ENCODE measurements around the gene ROPN1.

Gene ROPN1

DNA sequence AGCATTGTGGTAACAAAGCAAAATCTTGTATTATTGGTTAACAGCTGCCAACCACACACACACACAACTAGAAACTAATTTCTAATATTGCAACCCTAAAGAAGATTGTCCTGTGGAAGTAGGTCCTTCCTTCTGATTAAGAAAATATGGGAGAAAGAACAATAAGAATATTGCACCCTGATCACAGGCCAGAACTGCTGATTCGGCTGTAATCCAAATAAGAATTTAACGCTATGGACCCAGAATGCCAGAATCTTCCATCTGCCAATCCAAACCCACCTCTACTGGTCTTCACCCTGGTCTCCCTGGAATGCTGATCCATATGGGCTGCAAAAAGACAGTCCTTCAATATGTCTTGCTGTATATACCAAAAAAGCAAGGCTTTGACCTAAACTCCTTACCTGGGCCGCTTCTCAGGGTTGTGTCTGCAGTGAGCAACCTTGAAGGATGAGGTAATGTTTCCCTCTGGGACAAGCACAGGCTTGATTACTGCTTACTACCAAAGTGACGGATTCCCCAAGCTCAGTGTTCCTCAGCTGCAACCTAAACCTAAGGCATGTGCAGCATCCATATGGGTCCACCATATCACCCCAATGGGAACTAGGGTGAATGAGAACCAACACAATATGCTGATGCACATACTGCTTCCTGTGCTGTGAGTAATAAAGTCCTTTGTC, 38.9 kb downstream of the ROPN1 start:
- Histone ChIP-seq H3K79me2 (ENCODE audit: insufficient read depth, low read length) (peaks cover 10% of the 10 kb centered on the region), H3K4me2 (ENCODE audit: insufficient read depth, low read length) (no peak overlapping the region), H3K36me3 (ENCODE audit: insufficient read depth, low read length) (peaks cover 73% of the 10 kb centered on the region), H3K27me3 (ENCODE audit: insufficient read depth, low read length, poor library complexity) (no peaks in the 10 kb centered on the region), H3K9ac (ENCODE audit: low read depth, low read length) (no peak overlapping the region), H3K4me3 (ENCODE audit: low read depth in 1 of 2, low read length in 2 of 2) (no peak overlapping the region), H3K27ac (ENCODE audit: low read length) (no peak overlapping the region), H4K20me1 (ENCODE audit: insufficient read depth, low read length) (no peaks in the 10 kb centered on the region), H2AFZ (ENCODE audit: low read depth, low read length) (no peak overlapping the region), H3K4me1 (ENCODE audit: insufficient read depth, low read length) (peaks cover 7% of the 10 kb centered on the region), H3K9me3 (ENCODE audit: insufficient read depth, low read length, severe bottlenecking) (no peaks in the 10 kb centered on the region)
- DNase-seq, result no peak
- TF ChIP-seq EZH2 (IDR thresholded peaks at IDR 0.05; ENCODE audit: borderline replicate concordance, low read depth, low read length, severe bottlenecking), result no peak
- TF ChIP-seq, protein P1, sequence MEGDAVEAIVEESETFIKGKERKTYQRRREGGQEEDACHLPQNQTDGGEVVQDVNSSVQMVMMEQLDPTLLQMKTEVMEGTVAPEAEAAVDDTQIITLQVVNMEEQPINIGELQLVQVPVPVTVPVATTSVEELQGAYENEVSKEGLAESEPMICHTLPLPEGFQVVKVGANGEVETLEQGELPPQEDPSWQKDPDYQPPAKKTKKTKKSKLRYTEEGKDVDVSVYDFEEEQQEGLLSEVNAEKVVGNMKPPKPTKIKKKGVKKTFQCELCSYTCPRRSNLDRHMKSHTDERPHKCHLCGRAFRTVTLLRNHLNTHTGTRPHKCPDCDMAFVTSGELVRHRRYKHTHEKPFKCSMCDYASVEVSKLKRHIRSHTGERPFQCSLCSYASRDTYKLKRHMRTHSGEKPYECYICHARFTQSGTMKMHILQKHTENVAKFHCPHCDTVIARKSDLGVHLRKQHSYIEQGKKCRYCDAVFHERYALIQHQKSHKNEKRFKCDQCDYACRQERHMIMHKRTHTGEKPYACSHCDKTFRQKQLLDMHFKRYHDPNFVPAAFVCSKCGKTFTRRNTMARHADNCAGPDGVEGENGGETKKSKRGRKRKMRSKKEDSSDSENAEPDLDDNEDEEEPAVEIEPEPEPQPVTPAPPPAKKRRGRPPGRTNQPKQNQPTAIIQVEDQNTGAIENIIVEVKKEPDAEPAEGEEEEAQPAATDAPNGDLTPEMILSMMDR (IDR thresholded peaks at IDR 0.05; ENCODE audit: borderline replicate concordance, extremely low read depth, low read length, poor library complexity, severe bottlenecking), result no peak
- no peak for ATAC-seq (ENCODE audit: insufficient read depth, low read depth)

DNA sequence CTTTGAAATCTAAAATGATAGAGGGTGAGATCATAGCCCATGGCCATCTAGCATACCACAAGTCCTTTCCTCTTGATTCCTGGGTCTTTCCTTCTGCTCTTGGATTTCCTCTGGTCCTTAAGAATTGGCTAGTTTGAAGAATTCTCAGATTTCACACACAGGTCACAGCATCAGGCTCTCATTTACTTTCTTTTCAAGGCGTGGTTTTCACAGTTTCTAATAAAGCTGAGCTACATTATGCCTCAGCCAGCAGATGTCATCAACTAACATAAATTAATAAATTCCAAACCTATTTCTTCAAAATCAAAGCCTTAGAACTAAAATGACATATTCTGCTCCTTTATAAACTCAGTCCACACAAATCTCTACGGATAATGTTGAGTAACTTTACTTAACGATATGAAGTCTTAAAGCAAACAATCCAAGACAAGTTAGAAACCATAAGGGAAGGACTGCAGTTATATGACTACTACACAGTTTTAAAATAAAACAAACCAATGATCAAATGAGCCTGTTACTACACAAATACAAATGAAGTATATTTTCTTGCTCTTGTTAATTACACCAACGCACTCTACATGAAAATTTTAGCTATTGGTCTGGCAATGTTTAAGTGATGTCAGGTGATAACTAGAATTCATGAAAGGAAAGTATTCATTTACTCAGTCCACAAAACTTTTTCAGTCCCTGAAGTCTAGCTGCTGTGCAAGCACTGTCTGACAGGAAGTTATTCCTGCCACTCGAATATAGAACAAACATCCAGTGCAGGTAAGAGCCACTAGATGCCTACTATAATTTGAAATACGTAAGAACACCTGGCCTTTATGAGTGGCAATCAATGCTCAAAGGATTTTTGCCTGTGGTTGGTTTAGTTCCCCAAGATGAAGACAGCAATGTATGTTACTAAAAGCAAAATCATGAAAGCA, 40.1 kb downstream of the ROPN1 start:
- H2AFZ ChIP-seq (ENCODE audit: low read depth, low read length), result no peak overlapping the region
- ATAC-seq (ENCODE audit: insufficient read depth, low read depth) (no peak), DNase-seq (no peak)
- H3K27me3 ChIP-seq (ENCODE audit: insufficient read depth, low read length, poor library complexity), result no peaks in the 10 kb centered on the region
- H3K79me2 ChIP-seq (ENCODE audit: insufficient read depth, low read length), result peaks cover 2% of the 10 kb centered on the region; the same call in 1 of the 2 replicates
- H3K4me1 ChIP-seq (ENCODE audit: insufficient read depth, low read length), result no peaks in the 10 kb centered on the region
- H3K4me3 ChIP-seq (ENCODE audit: low read depth in 1 of 2, low read length in 2 of 2), result no peak overlapping the region
- peaks cover 81% of the 10 kb centered on the region for H3K36me3 ChIP-seq (ENCODE audit: insufficient read depth, low read length)
- no peak overlapping the region for H3K9ac ChIP-seq (ENCODE audit: low read depth, low read length)
- no peak overlapping the region for H3K4me2 ChIP-seq (ENCODE audit: insufficient read depth, low read length)
- H4K20me1 ChIP-seq (ENCODE audit: insufficient read depth, low read length), result no peaks in the 10 kb centered on the region
- no peaks in the 10 kb centered on the region for H3K9me3 ChIP-seq (ENCODE audit: insufficient read depth, low read length, severe bottlenecking)
- H3K27ac ChIP-seq (ENCODE audit: low read length), result no peak overlapping the region
- no peak for TF ChIP-seq EZH2 (IDR thresholded peaks at IDR 0.05; ENCODE audit: borderline replicate concordance, low read depth, low read length, severe bottlenecking)

- TF ChIP-seq EZH2 (IDR thresholded peaks at IDR 0.05; ENCODE audit: borderline replicate concordance, low read depth, low read length, severe bottlenecking), result no peak
- TF ChIP-seq, protein P1 (IDR thresholded peaks at IDR 0.05; ENCODE audit: borderline replicate concordance, extremely low read depth, low read length, poor library complexity, severe bottlenecking), result no peak
- no peaks in the 10 kb centered on the region for H4K20me1 ChIP-seq (ENCODE audit: insufficient read depth, low read length)
Observed at GRCh38 chr3:123949641-123950040, 42.3 kb downstream of the ROPN1 start.

GRCh38 chr3:123948449-123948848, 43.5 kb downstream of the ROPN1 start:
- Histone ChIP-seq H3K27me3 (ENCODE audit: insufficient read depth, low read length, poor library complexity) (no peaks in the 10 kb centered on the region), H3K4me3 (ENCODE audit: low read depth in 1 of 2, low read length in 2 of 2) (no peak overlapping the region), H3K4me1 (ENCODE audit: insufficient read depth, low read length) (no peaks in the 10 kb centered on the region), H4K20me1 (ENCODE audit: insufficient read depth, low read length) (no peaks in the 10 kb centered on the region), H3K4me2 (ENCODE audit: insufficient read depth, low read length) (no peak overlapping the region), H3K27ac (ENCODE audit: low read length) (no peak overlapping the region), H2AFZ (ENCODE audit: low read depth, low read length) (no peak overlapping the region), H3K36me3 (ENCODE audit: insufficient read depth, low read length) (peaks cover 84% of the 10 kb centered on the region), H3K79me2 (ENCODE audit: insufficient read depth, low read length) (no peaks in the 10 kb centered on the region), H3K9ac (ENCODE audit: low read depth, low read length) (no peak overlapping the region), H3K9me3 (ENCODE audit: insufficient read depth, low read length, severe bottlenecking) (no peaks in the 10 kb centered on the region)
- ATAC-seq (ENCODE audit: insufficient read depth, low read depth) (no peak), DNase-seq (no peak)
- TF ChIP-seq, protein P1 (IDR thresholded peaks at IDR 0.05; ENCODE audit: borderline replicate concordance, extremely low read depth, low read length, poor library complexity, severe bottlenecking), result no peak
- TF ChIP-seq EZH2 (IDR thresholded peaks at IDR 0.05; ENCODE audit: borderline replicate concordance, low read depth, low read length, severe bottlenecking), result no peak

More at GRCh38 chr3:123949641-123950040, 42.3 kb downstream of the ROPN1 start:
- H3K4me2 ChIP-seq (ENCODE audit: insufficient read depth, low read length), result no peak overlapping the region
- H3K36me3 ChIP-seq (ENCODE audit: insufficient read depth, low read length), result peaks cover 81% of the 10 kb centered on the region
- no peaks in the 10 kb centered on the region for H3K79me2 ChIP-seq (ENCODE audit: insufficient read depth, low read length)
- no peak overlapping the region for H3K27ac ChIP-seq (ENCODE audit: low read length)
- no peaks in the 10 kb centered on the region for H3K9me3 ChIP-seq (ENCODE audit: insufficient read depth, low read length, severe bottlenecking)
- no peak overlapping the region for H3K4me3 ChIP-seq (ENCODE audit: low read depth in 1 of 2, low read length in 2 of 2)
- no peak overlapping the region for H3K9ac ChIP-seq (ENCODE audit: low read depth, low read length)
- H3K27me3 ChIP-seq (ENCODE audit: insufficient read depth, low read length, poor library complexity), result no peaks in the 10 kb centered on the region
- ATAC-seq (ENCODE audit: insufficient read depth, low read depth) (no peak), DNase-seq (no peak)
- H2AFZ ChIP-seq (ENCODE audit: low read depth, low read length), result no peak overlapping the region
- H3K4me1 ChIP-seq (ENCODE audit: insufficient read depth, low read length), result no peaks in the 10 kb centered on the region
